ENCODE measurements around the gene BBS10.

BBS10 gene

GRCh38 chr12:76311796-76312195 is 36.4 kb downstream of the BBS10 start:
- no peak for TF ChIP-seq CTCF (IDR thresholded peaks at IDR 0.05; ENCODE audit: extremely low read depth, missing control alignments)
- DNase-seq (ENCODE audit: low spot score), result no peak

GRCh38 chr12:76310110-76310509 is 38.1 kb downstream of the BBS10 start:
- no peak for DNase-seq (ENCODE audit: low spot score)
- no peak for TF ChIP-seq CTCF (IDR thresholded peaks at IDR 0.05; ENCODE audit: extremely low read depth, missing control alignments)

- no peak for DNase-seq (ENCODE audit: low spot score)
- no peak for TF ChIP-seq CTCF (IDR thresholded peaks at IDR 0.05; ENCODE audit: extremely low read depth, missing control alignments)
Measured at GRCh38 chr12:76308866-76309265, 39.3 kb downstream of the BBS10 start.

GRCh38 chr12:76307083-76307482 is 41.1 kb downstream of the BBS10 start:
- TF ChIP-seq CTCF (IDR thresholded peaks at IDR 0.05; ENCODE audit: extremely low read depth, missing control alignments), result no peak
- DNase-seq (ENCODE audit: low spot score), result no peak

- TF ChIP-seq CTCF (IDR thresholded peaks at IDR 0.05; ENCODE audit: extremely low read depth, missing control alignments), result no peak
- DNase-seq (ENCODE audit: low spot score), result no peak
Measured at GRCh38 chr12:76303989-76304460, 44.2 kb downstream of the BBS10 start.

GRCh38 chr12:76303365-76303764 is 44.9 kb downstream of the BBS10 start:
- no peak for DNase-seq (ENCODE audit: low spot score)
- TF ChIP-seq CTCF (IDR thresholded peaks at IDR 0.05; ENCODE audit: extremely low read depth, missing control alignments), result no peak

- DNase-seq (ENCODE audit: low spot score), result no peak
- no peak for TF ChIP-seq CTCF (IDR thresholded peaks at IDR 0.05; ENCODE audit: extremely low read depth, missing control alignments)
Measured at GRCh38 chr12:76300297-76300665, 47.9 kb downstream of the BBS10 start.

Data from GM20000 (cell line).